Body of pancreas (tissue), 4 donors: Measurements from ENCODE around the gene LELP1.

ENCODE experiments used
- CTCF ChIP-seq, 7 experiments: fragments of 450-650 bp in 4 of 7; fragments of 200-600 bp in 3 of 7; sonication (generic) in 3 of 7; IDR thresholded peaks; one replicate each; pipeline ENCODE4 v1.5.1; 2016 to 2019; ENCODE audit warnings: antibody characterized with exemption in 7 of 7
- POLR2A ChIP-seq, 3 donors: fragments of 450-650 bp; IDR thresholded peaks; one replicate each; pipeline ENCODE4 v1.6.1; 2016; ENCODE audit warnings: antibody characterized with exemption in 3 of 3, mild to moderate bottlenecking in 2 of 3

- TF ChIP-seq POLR2A (IDR thresholded peaks at IDR 0.05), result no peak
- TF ChIP-seq CTCF (IDR thresholded peaks at IDR 0.05), result no peak
Observed at GRCh38 chr1:153246825-153247224, 43.6 kb downstream of the LELP1 start.
